DOHH2 (cell line): Measurements from ENCODE around the gene DOHH.

ENCODE experiments used
- H3F3A ChIP-seq: fragments of 200-600 bp; sonication (generic), shearing (Covaris generic); 2 replicates; pipeline ENCODE4 v1.6.0; 2016; ENCODE audit warnings: antibody characterized with exemption, mild to moderate bottlenecking; ENCODE audit not compliant: control insufficient read depth, insufficient read depth
- H3K27ac ChIP-seq: fragments of 200-600 bp; sonication (generic); 2 replicates; pipeline ENCODE4 v1.5.1; 2014; ENCODE audit warnings: low read depth, mild to moderate bottlenecking, low read length, moderate library complexity
- H3K27me3 ChIP-seq: fragments of 200-600 bp; sonication (generic); 2 replicates; pipeline ENCODE4 v1.6.1; 2014; ENCODE audit warnings: mild to moderate bottlenecking, low read length, mixed read lengths; ENCODE audit not compliant: control insufficient read depth
- H3K36me3 ChIP-seq: fragments of 200-600 bp; sonication (generic); 2 replicates; pipeline ENCODE4 v1.6.1; 2014; ENCODE audit warnings: mild to moderate bottlenecking, low read length, moderate library complexity, mixed read lengths; ENCODE audit not compliant: control insufficient read depth
- H3K4me1 ChIP-seq: fragments of 200-600 bp; sonication (generic); 2 replicates; pipeline ENCODE4 v1.6.1; 2014; ENCODE audit warnings: mild to moderate bottlenecking, low read length, mixed read lengths; ENCODE audit not compliant: control insufficient read depth
- H3K4me2 ChIP-seq: fragments of 200-600 bp; sonication (generic); 2 replicates; pipeline ENCODE4 v1.6.0; 2014; ENCODE audit warnings: mild to moderate bottlenecking, low read length, moderate library complexity
- H3K4me3 ChIP-seq: fragments of 200-600 bp; sonication (generic); 2 replicates; pipeline ENCODE4 v1.5.1; 2014; ENCODE audit warnings: mild to moderate bottlenecking, low read length, mixed read lengths
- H3K79me2 ChIP-seq: fragments of 200-600 bp; sonication (generic); 2 replicates; pipeline ENCODE4 v1.6.1; 2014; ENCODE audit warnings: mild to moderate bottlenecking, low read length, mixed read lengths; ENCODE audit not compliant: control insufficient read depth
- H3K9me2 ChIP-seq: fragments of 200-600 bp; sonication (generic); replicated peaks from 2 replicates; pipeline ENCODE4 v1.6.1; 2014; ENCODE audit warnings: mild to moderate bottlenecking, low read length, mixed read lengths; ENCODE audit not compliant: control insufficient read depth
- H3K9me3 ChIP-seq: fragments of 200-600 bp; sonication (generic); 2 replicates; pipeline ENCODE4 v1.6.1; 2014; ENCODE audit warnings: antibody characterized with exemption, low read length, mixed read lengths; ENCODE audit not compliant: control insufficient read depth, insufficient read depth
- H4K20me1 ChIP-seq: fragments of 200-600 bp; sonication (generic); 2 replicates; pipeline ENCODE4 v1.6.0; 2014; ENCODE audit warnings: low read depth, mild to moderate bottlenecking, antibody characterized with exemption, low read length, moderate library complexity; ENCODE audit not compliant: control insufficient read depth, insufficient read depth
- EZH2phosphoT487 ChIP-seq: fragments of 200-600 bp; sonication (generic); IDR thresholded peaks from 2 replicates; pipeline ENCODE4 v1.6.1; 2017; ENCODE audit warnings: borderline replicate concordance, mild to moderate bottlenecking, antibody characterized with exemption, low read length, moderate library complexity, mixed read lengths
- TF ChIP-seq, protein P1 (sequence below): fragments of 200-600 bp; sonication (generic); IDR thresholded peaks from one replicate; pipeline ENCODE4 v1.5.1; 2014; ENCODE audit warnings: antibody characterized with exemption, mild to moderate bottlenecking, low read depth, low read length; ENCODE audit not compliant: poor library complexity, severe bottlenecking

DOHH gene

DNA sequence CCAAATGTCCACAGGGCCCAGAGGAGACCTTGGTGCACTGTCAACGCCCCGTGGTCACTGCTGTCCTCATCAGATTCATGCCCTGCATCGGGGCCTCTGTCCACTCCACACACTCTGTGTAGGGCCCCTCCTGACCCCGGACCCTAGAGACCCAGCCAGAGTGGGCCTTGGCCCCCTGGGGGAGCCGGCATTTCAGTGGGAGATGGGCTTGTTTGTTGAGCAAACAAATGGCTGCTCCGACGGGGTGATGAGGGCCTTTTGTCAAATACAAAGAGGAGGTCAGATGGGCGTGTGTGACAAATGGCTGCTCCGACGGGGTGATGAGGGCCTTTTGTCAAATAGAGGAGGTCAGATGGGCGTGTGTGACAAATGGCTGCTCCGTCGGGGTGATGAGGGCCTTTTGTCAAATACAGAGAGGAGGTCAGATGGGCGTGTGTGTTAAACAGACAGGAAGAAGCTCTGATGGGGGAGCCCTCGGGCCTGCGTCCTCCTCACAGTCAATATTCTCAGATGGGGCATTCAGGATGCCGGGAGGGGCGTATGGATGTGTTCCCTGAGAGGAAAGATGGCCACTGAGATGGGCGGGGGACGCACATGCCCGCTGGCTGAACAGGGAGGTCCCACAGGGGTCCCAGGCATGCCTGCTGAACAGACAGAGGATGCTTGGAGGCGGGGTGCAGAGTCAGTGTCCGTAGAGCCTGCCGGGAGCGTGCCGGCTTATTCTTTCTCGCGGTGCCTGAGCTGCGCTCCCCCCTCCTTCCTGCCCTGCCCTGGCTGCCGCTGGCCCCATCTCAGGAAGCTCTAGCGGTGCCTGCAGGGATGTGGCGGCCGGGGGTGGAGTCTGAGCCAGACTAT lies 56.4 kb downstream of the DOHH start:
- TF ChIP-seq, protein P1, sequence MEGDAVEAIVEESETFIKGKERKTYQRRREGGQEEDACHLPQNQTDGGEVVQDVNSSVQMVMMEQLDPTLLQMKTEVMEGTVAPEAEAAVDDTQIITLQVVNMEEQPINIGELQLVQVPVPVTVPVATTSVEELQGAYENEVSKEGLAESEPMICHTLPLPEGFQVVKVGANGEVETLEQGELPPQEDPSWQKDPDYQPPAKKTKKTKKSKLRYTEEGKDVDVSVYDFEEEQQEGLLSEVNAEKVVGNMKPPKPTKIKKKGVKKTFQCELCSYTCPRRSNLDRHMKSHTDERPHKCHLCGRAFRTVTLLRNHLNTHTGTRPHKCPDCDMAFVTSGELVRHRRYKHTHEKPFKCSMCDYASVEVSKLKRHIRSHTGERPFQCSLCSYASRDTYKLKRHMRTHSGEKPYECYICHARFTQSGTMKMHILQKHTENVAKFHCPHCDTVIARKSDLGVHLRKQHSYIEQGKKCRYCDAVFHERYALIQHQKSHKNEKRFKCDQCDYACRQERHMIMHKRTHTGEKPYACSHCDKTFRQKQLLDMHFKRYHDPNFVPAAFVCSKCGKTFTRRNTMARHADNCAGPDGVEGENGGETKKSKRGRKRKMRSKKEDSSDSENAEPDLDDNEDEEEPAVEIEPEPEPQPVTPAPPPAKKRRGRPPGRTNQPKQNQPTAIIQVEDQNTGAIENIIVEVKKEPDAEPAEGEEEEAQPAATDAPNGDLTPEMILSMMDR: no peak
- no peak for TF ChIP-seq EZH2phosphoT487
- no peaks in the 10 kb centered on the region for H3K79me2 ChIP-seq
- no peaks in the 10 kb centered on the region for H3K27me3 ChIP-seq
- no peaks in the 10 kb centered on the region for H4K20me1 ChIP-seq
- H3K4me2 ChIP-seq: no peak overlapping the region
- H3K4me1 ChIP-seq: no peaks in the 10 kb centered on the region
- H3F3A ChIP-seq: no peaks in the 10 kb centered on the region
- no peak overlapping the region for H3K4me3 ChIP-seq
- H3K27ac ChIP-seq: no peak overlapping the region
- no peaks in the 10 kb centered on the region for H3K9me2 ChIP-seq
- H3K9me3 ChIP-seq: no peaks in the 10 kb centered on the region
- H3K36me3 ChIP-seq: no peaks in the 10 kb centered on the region

DNA sequence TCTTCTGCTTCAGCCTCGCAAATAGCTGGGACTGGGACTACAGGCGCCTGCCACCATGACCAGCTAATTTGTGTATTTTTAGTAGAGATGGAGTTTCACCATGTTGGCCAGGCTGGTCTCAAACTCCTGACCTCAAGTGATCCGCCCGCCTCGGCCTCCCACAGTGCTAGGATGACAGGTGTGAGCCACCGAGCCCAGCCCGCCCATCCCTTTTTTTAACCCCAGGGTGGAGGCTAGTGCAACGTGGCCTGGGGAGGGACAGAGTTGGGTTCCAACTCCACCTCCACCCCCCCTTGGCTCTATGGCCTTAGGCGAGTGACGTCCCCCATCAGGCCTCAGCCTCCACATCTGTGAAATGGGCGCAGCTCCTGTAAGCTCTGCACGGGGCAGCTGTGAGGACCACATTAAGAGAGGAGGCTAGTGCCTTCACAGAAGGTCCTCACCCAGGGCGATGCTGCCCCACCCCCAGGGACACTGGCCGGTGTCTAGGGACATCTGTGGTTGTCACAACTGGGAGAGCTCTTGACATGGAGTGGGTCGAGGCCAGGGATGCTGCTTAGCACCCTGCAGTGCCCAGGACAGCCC lies 57.9 kb downstream of the DOHH start:
- Histone ChIP-seq H3K27ac (no peak overlapping the region), H3F3A (no peaks in the 10 kb centered on the region), H3K9me2 (no peaks in the 10 kb centered on the region), H3K27me3 (no peaks in the 10 kb centered on the region), H3K36me3 (no peaks in the 10 kb centered on the region), H3K79me2 (no peaks in the 10 kb centered on the region), H3K4me1 (no peaks in the 10 kb centered on the region), H3K9me3 (no peaks in the 10 kb centered on the region), H3K4me2 (no peak overlapping the region), H4K20me1 (no peaks in the 10 kb centered on the region), H3K4me3 (no peak overlapping the region)
- TF ChIP-seq EZH2phosphoT487: no peak
- TF ChIP-seq, protein P1: no peak

DNA sequence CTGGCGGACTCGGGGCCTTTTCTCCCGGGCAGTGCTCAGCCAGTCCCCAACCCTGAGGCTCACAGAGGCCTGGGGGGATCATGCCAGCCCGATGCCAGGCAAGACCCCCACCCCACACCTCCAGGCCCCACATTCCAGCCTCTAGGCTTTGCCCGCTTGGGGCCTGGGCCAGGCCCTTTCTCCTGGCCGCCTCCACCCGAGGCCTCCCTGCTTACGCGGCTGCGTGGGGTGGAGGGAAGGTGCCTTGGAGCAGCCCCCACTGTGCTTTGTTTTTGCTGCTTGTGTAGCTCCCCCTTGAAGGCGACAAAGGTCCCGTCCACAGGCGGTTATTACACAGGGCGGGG lies 58.5 kb downstream of the DOHH start:
- no peaks in the 10 kb centered on the region for H3K9me2 ChIP-seq
- H4K20me1 ChIP-seq: no peaks in the 10 kb centered on the region
- no peak for TF ChIP-seq EZH2phosphoT487
- TF ChIP-seq, protein P1: no peak
- no peaks in the 10 kb centered on the region for H3K27me3 ChIP-seq
- no peaks in the 10 kb centered on the region for H3K79me2 ChIP-seq
- no peaks in the 10 kb centered on the region for H3K4me1 ChIP-seq
- H3K9me3 ChIP-seq: no peaks in the 10 kb centered on the region
- no peak overlapping the region for H3K4me2 ChIP-seq
- no peak overlapping the region for H3K27ac ChIP-seq
- H3K36me3 ChIP-seq: no peaks in the 10 kb centered on the region
- H3K4me3 ChIP-seq: no peak overlapping the region
- no peaks in the 10 kb centered on the region for H3F3A ChIP-seq
